Activated T-cell treated with anti-CD3 and anti-CD28 coated beads, Interleukin-2, amount 50 U/mL, for 72 hours (primary cell): Measurements from ENCODE around the gene LAGE3. TPM values are rescaled to one million over a fixed set of nuclear protein-coding genes. Genes with fewer than 3 reads are reported as not detected.

Experiments used
- ATAC-seq, 2 donors: fragments of 150-1000 bp; cut with Tn5 transposase; replicated peaks in 1 of 2; 2 replicates each; pipeline ENCODE4 v1.10.0; 2021; ENCODE audit warnings: moderate library complexity in 2 of 2, mild to moderate bottlenecking in 1 of 2
- DNase-seq, 2 donors: peaks; one replicate each; pipeline ENCODE4 v3.0.0; 2021 to 2022; ENCODE audit warnings: mixed read lengths in 1 of 2
- H3K27ac Mint-ChIP-seq: one replicate; pipeline ENCODE4 v1.8.0; 2022; ENCODE audit warnings: mild to moderate bottlenecking, moderate library complexity, mixed read lengths
- H3K27me3 Mint-ChIP-seq: one replicate; pipeline ENCODE4 v1.8.0; 2022; ENCODE audit warnings: low read depth, mixed read lengths
- H3K36me3 Mint-ChIP-seq, 2 donors: one replicate each; pipeline ENCODE4 v1.8.0; 2022; ENCODE audit warnings: mixed read lengths in 2 of 2, mild to moderate bottlenecking in 1 of 2; ENCODE audit not compliant: insufficient read depth in 2 of 2
- H3K4me1 Mint-ChIP-seq: one replicate; pipeline ENCODE4 v1.8.0; 2022; ENCODE audit warnings: low read depth, mixed read lengths
- H3K4me3 Mint-ChIP-seq, 2 donors: one replicate each; pipeline ENCODE4 v1.8.0; 2022; ENCODE audit warnings: mild to moderate bottlenecking in 2 of 2, mixed read lengths in 2 of 2, moderate library complexity in 2 of 2
- H3K9me3 Mint-ChIP-seq, 2 donors: one replicate each; pipeline ENCODE4 v1.8.0; 2022; ENCODE audit warnings: mixed read lengths in 2 of 2
- total RNA-seq, 2 donors: library from RNA; stranded (reverse); gene quantifications; one replicate each; pipeline ENCODE4 v1.2.3, GENCODE V29; 2022

LAGE3 gene
- total RNA-seq, 2 donors from 2014 or later: 34.3 to 35.8 TPM

GRCh38 chrX:154481195-154481594 is 2.1 kb upstream of the LAGE3 start:
- H3K36me3 Mint-ChIP-seq: no peaks in the 10 kb centered on the region
- no peak overlapping the region for H3K4me3 Mint-ChIP-seq
- H3K9me3 Mint-ChIP-seq: no peaks in the 10 kb centered on the region
- no peak for ATAC-seq
- H3K4me1 Mint-ChIP-seq: peaks cover 12% of the 10 kb centered on the region
- no peak for DNase-seq
- no peaks in the 10 kb centered on the region for H3K27me3 Mint-ChIP-seq
- H3K27ac Mint-ChIP-seq: no peak overlapping the region

GRCh38 chrX:154477891-154478477 is 1.1 kb downstream of the LAGE3 start:
- H3K36me3 Mint-ChIP-seq: no peaks in the 10 kb centered on the region
- peaks cover 13% of the 10 kb centered on the region for H3K4me1 Mint-ChIP-seq
- H3K9me3 Mint-ChIP-seq: no peaks in the 10 kb centered on the region
- no peaks in the 10 kb centered on the region for H3K27me3 Mint-ChIP-seq
- ATAC-seq (no peak), DNase-seq (no peak)
- peak overlapping the region; percentile 79 for H3K27ac Mint-ChIP-seq
- H3K4me3 Mint-ChIP-seq: peak overlapping the region; percentile 83 to 87

GRCh38 chrX:154476821-154477220 is 2.3 kb downstream of the LAGE3 start:
- peaks cover 13% of the 10 kb centered on the region for H3K4me1 Mint-ChIP-seq
- no peaks in the 10 kb centered on the region for H3K9me3 Mint-ChIP-seq
- peak overlapping the region in 1 of 2 donors; percentile 13 for H3K4me3 Mint-ChIP-seq
- DNase-seq: no peak
- ATAC-seq: no peak
- H3K27me3 Mint-ChIP-seq: no peaks in the 10 kb centered on the region
- no peak overlapping the region for H3K27ac Mint-ChIP-seq
- H3K36me3 Mint-ChIP-seq: no peaks in the 10 kb centered on the region

DNA sequence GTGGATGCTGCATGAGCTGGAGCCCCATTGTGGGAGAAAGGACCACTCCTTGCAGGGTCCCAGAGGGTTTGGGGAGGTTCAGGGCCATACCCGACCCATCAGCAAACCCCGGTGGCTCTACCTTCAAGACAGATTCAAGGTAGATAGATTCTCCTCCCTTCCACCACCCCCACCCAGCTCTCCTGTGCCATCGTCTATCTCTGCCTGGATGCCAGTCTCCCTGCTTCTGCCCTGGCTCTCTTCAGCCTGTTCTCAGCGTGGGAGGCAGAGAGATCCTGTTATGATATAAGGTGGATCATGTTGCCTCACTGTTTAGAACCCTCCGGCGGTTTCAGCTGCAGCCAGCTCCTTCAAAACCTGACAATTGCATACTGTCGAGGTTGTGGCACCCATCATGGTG is 5.4 kb downstream of the LAGE3 start:
- no peak for ATAC-seq
- no peak for DNase-seq
- H3K4me1 Mint-ChIP-seq: peaks cover 7% of the 10 kb centered on the region
- no peaks in the 10 kb centered on the region for H3K9me3 Mint-ChIP-seq
- no peak overlapping the region for H3K27ac Mint-ChIP-seq
- H3K4me3 Mint-ChIP-seq: no peak overlapping the region
- H3K36me3 Mint-ChIP-seq: peaks cover 0 to 2% of the 10 kb centered on the region in 2 donors
- no peaks in the 10 kb centered on the region for H3K27me3 Mint-ChIP-seq

GRCh38 chrX:154472685-154473632 is 6.1 kb downstream of the LAGE3 start:
- peaks cover 0 to 2% of the 10 kb centered on the region in 2 donors for H3K36me3 Mint-ChIP-seq
- H3K9me3 Mint-ChIP-seq: no peaks in the 10 kb centered on the region
- H3K4me1 Mint-ChIP-seq: peaks cover 7% of the 10 kb centered on the region
- no peak overlapping the region for H3K27ac Mint-ChIP-seq
- peak in 1 of 2 donors; percentile 13 for ATAC-seq
- H3K27me3 Mint-ChIP-seq: no peaks in the 10 kb centered on the region
- DNase-seq: no peak
- H3K4me3 Mint-ChIP-seq: no peak overlapping the region

DNA sequence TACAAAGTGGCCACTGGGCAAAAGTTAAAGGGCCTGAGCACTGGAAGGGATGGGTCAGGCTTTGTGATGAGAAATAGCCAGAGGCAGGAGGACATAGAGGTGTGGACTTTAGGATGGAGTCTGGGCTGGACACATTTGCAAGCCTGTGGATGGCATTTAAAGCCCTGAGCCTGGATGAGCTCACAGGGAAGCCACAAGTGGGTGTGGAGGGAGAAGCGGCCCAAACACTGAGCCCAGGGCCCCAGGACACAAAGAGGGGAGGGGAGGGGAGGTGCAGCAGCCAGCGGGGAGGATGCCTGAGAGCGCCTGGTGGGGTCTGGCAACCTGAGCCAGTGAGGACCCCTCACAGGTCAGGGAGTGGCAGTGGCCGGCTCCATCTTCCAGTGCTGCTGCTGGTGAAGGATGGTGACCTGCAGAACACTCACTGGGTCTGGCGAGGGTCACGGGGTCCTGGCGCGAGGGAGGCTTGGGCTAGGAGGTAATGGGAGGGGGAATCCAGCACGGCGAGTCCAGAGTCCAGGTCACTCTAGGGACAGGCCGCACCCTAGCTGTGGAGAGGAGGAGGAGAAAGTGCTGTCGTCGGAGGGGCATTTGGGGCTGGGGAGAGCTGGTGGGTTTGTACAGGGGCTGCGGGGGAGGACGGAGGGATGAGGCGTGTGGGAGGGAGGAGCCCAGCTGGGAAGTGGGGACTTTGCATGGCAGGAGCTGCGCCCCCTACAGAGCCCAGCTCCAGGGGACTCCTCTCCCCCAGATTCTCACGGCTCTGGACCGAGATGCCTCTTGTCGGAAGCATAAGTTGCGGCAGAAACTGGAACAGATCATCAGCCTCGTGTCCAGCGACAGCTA is 7.0 kb downstream of the LAGE3 start:
- Mint-ChIP-seq H3K27me3 (no peaks in the 10 kb centered on the region), H3K4me3 (no peak overlapping the region), H3K9me3 (no peaks in the 10 kb centered on the region), H3K4me1 (peaks cover 7% of the 10 kb centered on the region), H3K36me3 (peaks cover 0 to 2% of the 10 kb centered on the region in 2 donors), H3K27ac (no peak overlapping the region)
- DNase-seq: no peak
- no peak for ATAC-seq

DNA sequence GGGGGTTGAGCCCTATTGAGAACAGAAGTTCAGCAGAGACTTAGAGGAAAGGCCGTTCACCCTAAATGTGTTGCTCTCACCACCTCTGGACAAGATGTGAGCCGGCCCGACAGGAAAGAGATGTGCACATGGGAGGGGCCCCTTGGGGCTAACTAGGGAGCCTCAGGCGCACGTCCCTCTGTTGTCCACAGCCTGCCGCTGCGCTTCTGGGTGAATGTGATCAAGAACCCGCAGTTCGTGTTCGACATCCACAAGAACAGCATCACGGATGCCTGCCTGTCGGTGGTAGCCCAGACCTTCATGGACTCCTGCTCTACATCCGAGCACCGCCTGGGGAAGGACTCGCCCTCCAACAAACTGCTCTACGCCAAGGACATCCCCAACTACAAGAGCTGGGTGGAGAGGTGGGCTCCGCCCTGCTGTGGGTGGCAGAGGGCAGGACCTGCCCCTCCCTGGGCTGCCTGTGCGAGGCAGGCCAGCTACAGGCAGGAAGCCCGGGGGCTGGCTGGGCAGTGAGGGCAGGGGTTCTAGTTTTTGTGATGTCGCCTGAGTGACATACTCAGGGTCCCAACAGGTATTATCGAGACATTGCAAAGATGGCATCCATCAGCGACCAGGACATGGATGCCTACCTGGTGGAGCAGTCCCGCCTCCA is 8.0 kb downstream of the LAGE3 start:
- H3K4me1 Mint-ChIP-seq: no peaks in the 10 kb centered on the region
- ATAC-seq (no peak), DNase-seq (no peak)
- H3K4me3 Mint-ChIP-seq: no peak overlapping the region
- no peak overlapping the region for H3K27ac Mint-ChIP-seq
- H3K36me3 Mint-ChIP-seq: peaks cover 0 to 2% of the 10 kb centered on the region in 2 donors
- no peaks in the 10 kb centered on the region for H3K27me3 Mint-ChIP-seq
- no peaks in the 10 kb centered on the region for H3K9me3 Mint-ChIP-seq

GRCh38 chrX:154470434-154470833 is 8.6 kb downstream of the LAGE3 start:
- Mint-ChIP-seq H3K27me3 (no peaks in the 10 kb centered on the region), H3K4me3 (no peak overlapping the region), H3K36me3 (peaks cover 0 to 2% of the 10 kb centered on the region in 2 donors), H3K9me3 (no peaks in the 10 kb centered on the region), H3K27ac (no peak overlapping the region), H3K4me1 (no peaks in the 10 kb centered on the region)
- no peak for DNase-seq
- no peak for ATAC-seq

- H3K36me3 Mint-ChIP-seq: peaks cover 0 to 2% of the 10 kb centered on the region in 2 donors
- no peak overlapping the region for H3K4me3 Mint-ChIP-seq
- H3K9me3 Mint-ChIP-seq: no peaks in the 10 kb centered on the region
- H3K4me1 Mint-ChIP-seq: no peaks in the 10 kb centered on the region
- no peak overlapping the region for H3K27ac Mint-ChIP-seq
- no peak for DNase-seq
- ATAC-seq: no peak
- H3K27me3 Mint-ChIP-seq: no peaks in the 10 kb centered on the region
These were observed 9.2 kb downstream of the LAGE3 start for GRCh38 chrX:154469880-154470279.

DNA sequence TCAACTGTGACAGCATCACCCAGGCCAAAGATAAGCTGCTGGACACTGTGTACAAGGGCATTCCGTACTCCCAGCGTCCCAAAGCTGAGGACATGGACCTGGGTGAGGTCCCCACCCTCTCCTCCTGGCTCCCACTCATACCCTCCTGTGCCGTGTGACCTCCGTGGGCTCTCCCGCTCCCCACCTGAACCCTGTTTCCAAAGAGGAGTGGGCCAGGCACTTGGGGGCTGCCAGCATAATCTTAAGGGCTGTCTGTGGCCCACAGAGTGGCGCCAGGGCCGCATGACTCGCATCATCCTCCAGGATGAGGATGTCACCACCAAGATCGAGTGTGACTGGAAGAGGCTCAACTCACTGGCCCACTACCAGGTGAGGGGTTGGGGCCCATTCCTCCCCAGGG is 10.0 kb downstream of the LAGE3 start:
- Mint-ChIP-seq H3K36me3 (peaks cover 0 to 2% of the 10 kb centered on the region in 2 donors), H3K9me3 (no peaks in the 10 kb centered on the region), H3K27ac (no peak overlapping the region), H3K4me3 (no peak overlapping the region), H3K4me1 (no peaks in the 10 kb centered on the region), H3K27me3 (no peaks in the 10 kb centered on the region)
- no peak for ATAC-seq
- DNase-seq: no peak

DNA sequence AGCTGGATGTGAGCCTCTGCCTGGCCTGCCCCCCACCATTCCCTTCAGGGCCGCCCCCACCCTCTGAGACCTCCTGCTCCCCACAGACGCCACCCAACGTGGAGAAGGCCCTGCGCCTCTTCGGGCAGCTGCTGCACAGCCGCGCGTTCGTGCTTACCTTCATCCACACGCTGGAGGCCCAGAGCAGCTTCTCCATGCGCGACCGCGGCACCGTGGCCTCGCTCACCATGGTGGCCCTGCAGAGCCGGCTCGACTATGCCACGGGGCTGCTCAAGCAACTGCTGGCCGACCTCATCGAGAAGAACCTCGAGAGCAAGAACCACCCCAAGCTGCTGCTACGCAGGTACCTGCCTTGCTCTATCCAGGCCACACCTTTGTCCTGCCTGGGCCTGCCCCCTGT is 10.9 kb downstream of the LAGE3 start:
- ATAC-seq (no peak), DNase-seq (no peak)
- H3K36me3 Mint-ChIP-seq: peaks cover 0 to 2% of the 10 kb centered on the region in 2 donors
- H3K27me3 Mint-ChIP-seq: no peaks in the 10 kb centered on the region
- no peak overlapping the region for H3K4me3 Mint-ChIP-seq
- no peaks in the 10 kb centered on the region for H3K9me3 Mint-ChIP-seq
- H3K27ac Mint-ChIP-seq: no peak overlapping the region
- H3K4me1 Mint-ChIP-seq: no peaks in the 10 kb centered on the region

- Mint-ChIP-seq H3K27ac (no peak overlapping the region), H3K27me3 (no peaks in the 10 kb centered on the region), H3K36me3 (peaks cover 0 to 2% of the 10 kb centered on the region in 2 donors), H3K4me1 (no peaks in the 10 kb centered on the region), H3K9me3 (no peaks in the 10 kb centered on the region), H3K4me3 (no peak overlapping the region)
- DNase-seq (no peak), ATAC-seq (no peak)
These were observed 11.5 kb downstream of the LAGE3 start for GRCh38 chrX:154467556-154467955.
